IMR-90 (cell line): Measurements from ENCODE around the gene ZFAND4. TPM values are rescaled to one million over a fixed set of nuclear protein-coding genes. Genes with fewer than 3 reads are reported as not detected.

Experiments
- ATAC-seq: fragments of 200-7000 bp; cut with Tn5 transposase; 2 replicates; pipeline ENCODE4 v1.9.1; 2020; ENCODE audit warnings: low read depth, mild to moderate bottlenecking, moderate library complexity
- BruUV-seq: library from RNA; stranded (reverse); fragments of 400-500 nt; replicated peaks from 2 replicates; lab custom pipeline; 2021; lab: Mats Ljungman, UMichigan
- CTCF ChIA-PET: fragments of 300-600 bp; formaldehyde crosslinking; extraction: SDS; loops from one replicate; lab custom pipeline; 2021; ENCODE audit warnings: antibody characterized with exemption; lab: Yijun Ruan, JAX
- POLR2A ChIA-PET: fragments of 300-600 bp; sonication (Branson Sonifier 250); formaldehyde crosslinking; loops from one replicate; lab custom pipeline; 2022; ENCODE audit warnings: antibody characterized with exemption; ENCODE audit not compliant: unreplicated experiment; lab: Charles Lee
- DNase-seq: peaks from one replicate; pipeline ENCODE4 v3.0.0; 2013
- H2AFZ ChIP-seq: replicated peaks from 2 replicates; pipeline ENCODE3; 2013; ENCODE audit warnings: low read length, mild to moderate bottlenecking; ENCODE audit not compliant: poor library complexity
- H2AK5ac ChIP-seq: 2 replicates; pipeline ENCODE4 v1.6.1; 2013; ENCODE audit warnings: low read depth, low read length, inconsistent platforms
- H2AK9ac ChIP-seq: replicated peaks from 2 replicates; pipeline ENCODE3; 2013; ENCODE audit warnings: mild to moderate bottlenecking, low read depth, low read length, moderate library complexity; ENCODE audit not compliant: poor library complexity
- H2BK120ac ChIP-seq: 2 replicates; pipeline ENCODE4 v1.6.1; 2013; ENCODE audit warnings: low read depth, low read length, inconsistent platforms
- H2BK15ac ChIP-seq: 3 replicates; pipeline ENCODE4 v1.6.1; 2013; ENCODE audit warnings: low read depth, low read length, inconsistent platforms
- H2BK20ac ChIP-seq: 2 replicates; pipeline ENCODE4 v1.6.1; 2013; ENCODE audit warnings: low read depth, mild to moderate bottlenecking, inconsistent platforms, low read length, moderate library complexity
- H2BK5ac ChIP-seq: 2 replicates; pipeline ENCODE4 v1.6.1; 2013; ENCODE audit warnings: mild to moderate bottlenecking, low read depth, low read length, inconsistent platforms; ENCODE audit not compliant: poor library complexity, severe bottlenecking
- H3K14ac ChIP-seq: replicated peaks from 2 replicates; pipeline ENCODE4 v1.6.1; 2013; ENCODE audit warnings: low read depth, low read length, inconsistent platforms
- H3K18ac ChIP-seq: 2 replicates; pipeline ENCODE4 v1.6.1; 2013; ENCODE audit warnings: low read depth, low read length, control low read depth
- H3K23ac ChIP-seq: 2 replicates; pipeline ENCODE4 v1.6.1; 2013; ENCODE audit warnings: low read depth, low read length, inconsistent platforms
- H3K27ac ChIP-seq: 2 replicates; pipeline ENCODE4 v1.5.1; 2013; ENCODE audit warnings: mild to moderate bottlenecking, control low read depth, low read length; ENCODE audit not compliant: insufficient read depth
- H3K27me3 ChIP-seq: 2 replicates; pipeline ENCODE4 v1.6.1; 2013; ENCODE audit warnings: low read length; ENCODE audit not compliant: control insufficient read depth, insufficient read depth
- H3K36me3 ChIP-seq: 2 replicates; pipeline ENCODE4 v1.6.1; 2013; ENCODE audit warnings: low read length, mixed read lengths; ENCODE audit not compliant: control insufficient read depth, insufficient read depth
- H3K4ac ChIP-seq: 2 replicates; pipeline ENCODE4 v1.6.1; 2013; ENCODE audit warnings: low read depth, low read length, inconsistent platforms
- H3K4me1 ChIP-seq: 2 replicates; pipeline ENCODE4 v1.6.1; 2013; ENCODE audit warnings: low read length, mixed read lengths; ENCODE audit not compliant: control insufficient read depth, insufficient read depth
- H3K4me2 ChIP-seq: 2 replicates; pipeline ENCODE4 v1.6.1; 2013; ENCODE audit warnings: low read depth, mild to moderate bottlenecking, control low read depth, low read length, moderate library complexity
- H3K4me3 ChIP-seq: 2 replicates; pipeline ENCODE4 v1.5.1; 2013; ENCODE audit warnings: low read depth, mild to moderate bottlenecking, control low read depth, low read length, moderate library complexity; ENCODE audit not compliant: insufficient read depth
- H3K56ac ChIP-seq: 2 replicates; pipeline ENCODE4 v1.6.1; 2013; ENCODE audit warnings: low read length, inconsistent platforms; ENCODE audit not compliant: insufficient read depth; ENCODE audit errors: extremely low read depth
- H3K79me1 ChIP-seq, 2 experiments: 2 replicates each; pipeline ENCODE4 v1.6.1; 2013; ENCODE audit warnings: low read length in 2 of 2, inconsistent platforms in 1 of 2, low read depth in 1 of 2
- H3K9ac ChIP-seq: 2 replicates; pipeline ENCODE4 v1.6.1; 2013; ENCODE audit warnings: low read depth, low read length, control low read depth
- H3K9me1 ChIP-seq: 2 replicates; pipeline ENCODE4 v1.6.1; 2013; ENCODE audit warnings: low read length, inconsistent platforms; ENCODE audit not compliant: insufficient read depth
- H3K9me3 ChIP-seq: 2 replicates; pipeline ENCODE4 v1.6.1; 2013; ENCODE audit warnings: low read length; ENCODE audit not compliant: control insufficient read depth, insufficient read depth
- H4K20me1 ChIP-seq: 2 replicates; pipeline ENCODE4 v1.6.1; 2013; ENCODE audit warnings: low read length, inconsistent platforms; ENCODE audit not compliant: insufficient read depth
- H4K5ac ChIP-seq: 2 replicates; pipeline ENCODE4 v1.6.1; 2013; ENCODE audit warnings: mild to moderate bottlenecking, low read depth, low read length, control low read depth
- H4K8ac ChIP-seq, 2 experiments: 2 replicates each; pipeline ENCODE4 v1.6.1; 2013; ENCODE audit warnings: low read depth in 2 of 2, low read length in 2 of 2, control low read depth in 1 of 2, inconsistent platforms in 1 of 2
- H4K91ac ChIP-seq: 2 replicates; pipeline ENCODE4 v1.6.1; 2013; ENCODE audit warnings: low read depth, low read length, inconsistent platforms; ENCODE audit not compliant: insufficient read depth
- BHLHE40 ChIP-seq: fragments of 150-350 bp; IDR thresholded peaks from 2 replicates; pipeline ENCODE4 v1.6.1; 2016; ENCODE audit warnings: mild to moderate bottlenecking, low read depth, low read length
- CEBPB ChIP-seq: IDR thresholded peaks from 2 replicates; pipeline ENCODE4 v1.6.1; 2012; ENCODE audit warnings: low read depth, low read length, improper control_type of control experiment
- CHD1 ChIP-seq: IDR thresholded peaks from 2 replicates; pipeline ENCODE4 v1.6.1; 2012; ENCODE audit warnings: low read depth, low read length, improper control_type of control experiment
- CTCF ChIP-seq: conservative IDR thresholded peaks from 2 replicates; pipeline ENCODE4 v1.5.1; 2012; ENCODE audit warnings: mild to moderate bottlenecking, low read depth, low read length, improper control_type of control experiment
- ELK1 ChIP-seq: fragments of 150-350 bp; IDR thresholded peaks from 2 replicates; pipeline ENCODE4 v1.6.1; 2016; ENCODE audit warnings: low read depth, mild to moderate bottlenecking, low read length, moderate library complexity, borderline replicate concordance
- FOS ChIP-seq: fragments of 150-350 bp; IDR thresholded peaks from 2 replicates; pipeline ENCODE4 v1.6.1; 2016; ENCODE audit warnings: low read depth, low read length
- MAFK ChIP-seq: IDR thresholded peaks from 2 replicates; pipeline ENCODE4 v1.6.1; 2012; ENCODE audit warnings: low read depth, low read length, improper control_type of control experiment
- MAZ ChIP-seq: IDR thresholded peaks from 2 replicates; pipeline ENCODE4 v1.6.1; 2012; ENCODE audit warnings: low read depth, mild to moderate bottlenecking, low read length, improper control_type of control experiment, moderate library complexity, borderline replicate concordance
- MXI1 ChIP-seq: IDR thresholded peaks from 2 replicates; pipeline ENCODE4 v1.6.1; 2012; ENCODE audit warnings: low read depth, mild to moderate bottlenecking, low read length, moderate library complexity, borderline replicate concordance
- NFE2L2 ChIP-seq: fragments of 150-350 bp; IDR thresholded peaks from 2 replicates; pipeline ENCODE4 v1.6.1; 2016; ENCODE audit warnings: low read depth, mild to moderate bottlenecking, low read length
- POLR2A ChIP-seq: IDR thresholded peaks from 2 replicates; pipeline ENCODE4 v1.6.1; 2012; ENCODE audit warnings: mild to moderate bottlenecking, low read depth, low read length
- RAD21 ChIP-seq: IDR thresholded peaks from 2 replicates; pipeline ENCODE4 v1.6.1; 2012; ENCODE audit warnings: low read length, improper control_type of control experiment
- RCOR1 ChIP-seq: IDR thresholded peaks from 2 replicates; pipeline ENCODE4 v1.6.1; 2012; ENCODE audit warnings: mild to moderate bottlenecking, low read length, improper control_type of control experiment; ENCODE audit not compliant: insufficient replicate concordance
- RFX5 ChIP-seq: IDR thresholded peaks from 2 replicates; pipeline ENCODE4 v1.8.0; 2012; ENCODE audit warnings: low read depth, mild to moderate bottlenecking, low read length, moderate library complexity
- SMC3 ChIP-seq: fragments of 150-350 bp; IDR thresholded peaks from 2 replicates; pipeline ENCODE4 v1.6.1; 2016; ENCODE audit warnings: low read depth, mild to moderate bottlenecking, antibody characterized with exemption, low read length, moderate library complexity
- USF2 ChIP-seq: fragments of 150-350 bp; IDR thresholded peaks from 2 replicates; pipeline ENCODE4 v1.6.1; 2017; ENCODE audit warnings: mild to moderate bottlenecking, antibody characterized with exemption, low read length, low read depth
- WGBS, 2 experiments: methylation state at CpG; one replicate each; pipeline versions ENCODE4 v1.1.5 to v1.1.7; 2013; ENCODE audit warnings: missing lambda C conversion rate in 2 of 2; ENCODE audit not compliant: insufficient read length in 1 of 2; ENCODE audit errors: extremely low coverage in 2 of 2; 5-methylcytosine and 5-hydroxymethylcytosine counted together
- dilution Hi-C: fragments of 300-500 bp; cut with HindIII; formaldehyde crosslinking; loops from one replicate; pipeline ENCODE4 v1.14.3; 2018; ENCODE audit warnings: low sequenced_read_pairs; ENCODE audit not compliant: unreplicated experiment
- in situ Hi-C: fragments of 300-500 bp; cut with MboI; formaldehyde crosslinking; loops from 3 replicates; pipeline ENCODE4 v1.14.3; 2019; ENCODE audit warnings: low sequenced_read_pairs, inconsistent platforms, mixed read lengths
- intact Hi-C: fragments of 100-400 bp; cut with micrococcal nuclease; formaldehyde crosslinking; loops from 2 replicates; pipeline ENCODE4 v1.10.0; 2022
- polyA plus RNA-seq, 3 experiments: library from polyadenylated mRNA; depleted of rRNA; stranded (reverse); fragments of >200 nt; gene quantifications; 2 replicates each; pipeline ENCODE4 v1.2.3, GENCODE V29; 2012; ENCODE audit warnings: low replicate concordance in 1 of 3
- total RNA-seq: library from RNA; depleted of rRNA; stranded (reverse); fragments of >200 nt; gene quantifications from 2 replicates; pipeline ENCODE4 v1.2.3, GENCODE V29; 2012

Gene ZFAND4
- total and polyA plus RNA-seq, 2 of the 4 experiments (the other 2 are of a cell fraction): 2.0 to 3.4 TPM

GRCh38 chr10:45640049-45640448 is 32.5 kb downstream of the ZFAND4 start:
- intact Hi-C loops: no loop called here
- no peak overlapping the region for H2BK15ac ChIP-seq
- H3K9me1 ChIP-seq: no peaks in the 10 kb centered on the region
- no peak overlapping the region for H3K18ac ChIP-seq
- no peaks in the 10 kb centered on the region for H3K4me1 ChIP-seq
- ChIA-PET POLR2A (no interaction called here), CTCF (no interaction called here)
- no CpG with 5 or more reads among the region's 1 CpG for WGBS, 2 experiments
- in situ Hi-C loops: no loop called here
- H3K4ac ChIP-seq: no peak overlapping the region
- no peaks in the 10 kb centered on the region for H4K20me1 ChIP-seq
- dilution Hi-C loops: no loop called here
- no peak overlapping the region for H2AK5ac ChIP-seq
- no peak overlapping the region for H3K4me3 ChIP-seq
- no peak overlapping the region for H2AFZ ChIP-seq
- H3K27me3 ChIP-seq: no peaks in the 10 kb centered on the region
- no peak overlapping the region for H2AK9ac ChIP-seq
- H3K14ac ChIP-seq: no peak overlapping the region
- H2BK20ac ChIP-seq: no peak overlapping the region
- H4K8ac ChIP-seq: no peak overlapping the region
- H3K56ac ChIP-seq: no peak overlapping the region
- H3K4me2 ChIP-seq: no peak overlapping the region
- no peak for TF ChIP-seq MAZ
- no peak for TF ChIP-seq SMC3
- TF ChIP-seq NFE2L2: no peak
- TF ChIP-seq FOS: no peak
- TF ChIP-seq POLR2A: no peak
- TF ChIP-seq CHD1: no peak
- no peak for TF ChIP-seq RAD21
- TF ChIP-seq RFX5: no peak
- TF ChIP-seq MXI1: no peak
- no peak for TF ChIP-seq CEBPB
- no peak for TF ChIP-seq USF2
- no peak for TF ChIP-seq CTCF
- TF ChIP-seq MAFK: no peak
- no peak for TF ChIP-seq ELK1
- no peak for TF ChIP-seq BHLHE40
- no peak for TF ChIP-seq RCOR1
- H3K36me3 ChIP-seq: no peaks in the 10 kb centered on the region
- ATAC-seq (no peak), DNase-seq (no peak)
- no peak overlapping the region for H4K91ac ChIP-seq
- no peak overlapping the region for H4K5ac ChIP-seq
- no peak overlapping the region for H2BK5ac ChIP-seq
- no peak overlapping the region for H3K27ac ChIP-seq
- no peaks in the 10 kb centered on the region for H3K79me1 ChIP-seq
- H3K9ac ChIP-seq: no peak overlapping the region
- H3K9me3 ChIP-seq: no peaks in the 10 kb centered on the region
- H3K23ac ChIP-seq: no peak overlapping the region
- BruUV-seq: no TSS peak
- H2BK120ac ChIP-seq: no peak overlapping the region
